ENCODE data around the gene CDKN1B. TPM values are rescaled to one million over a fixed set of nuclear protein-coding genes. Genes with fewer than 3 reads are reported as not detected.

The CDKN1B gene
- total RNA-seq, 2 experiments from 2014 or later: 135 to 136 TPM

GRCh38 chr12:12721814-12722434 is 4.8 kb downstream of the CDKN1B start:
- DNase-seq (no peak), ATAC-seq (ENCODE audit: low read depth) (no peak)
- no peaks in the 10 kb centered on the region for H3K27me3 Mint-ChIP-seq
- H3K27ac Mint-ChIP-seq: peak overlapping the region; percentile 98
- H3K9me3 Mint-ChIP-seq: no peaks in the 10 kb centered on the region
- H3K4me3 Mint-ChIP-seq: peak overlapping the region; percentile 96
- peaks cover 20% of the 10 kb centered on the region for H3K4me1 Mint-ChIP-seq
- POLR2A ChIA-PET: interaction anchor here (0.6 to 16.0 kb wide), 7 partner anchors 6 to 365 kb away, joined by 4 to 373 read pairs (median 8); partner anchors contain the start of genes BORCS5, CDKN1B and GPR19
- H3K36me3 Mint-ChIP-seq: peaks cover 64% of the 10 kb centered on the region

GRCh38 chr12:12722435-12723148 is 5.4 kb downstream of the CDKN1B start:
- H3K4me3 Mint-ChIP-seq: peak overlapping the region; percentile 96

GRCh38 chr12:12723149-12723680 is 6.0 kb downstream of the CDKN1B start:
- Mint-ChIP-seq H3K36me3 (peaks cover 63% of the 10 kb centered on the region), H3K9me3 (no peaks in the 10 kb centered on the region), H3K27me3 (no peaks in the 10 kb centered on the region), H3K27ac (peak overlapping the region; percentile 98), H3K4me1 (peaks cover 25% of the 10 kb centered on the region), H3K4me3 (peak overlapping the region; percentile 96)
- DNase-seq (no peak), ATAC-seq (ENCODE audit: low read depth) (no peak)
- POLR2A ChIA-PET: interaction anchor here (0.7 to 16.0 kb wide), 6 partner anchors 7 to 365 kb away, joined by 4 to 373 read pairs (median 163); partner anchors contain the start of genes BORCS5, CDKN1B and GPR19

More at GRCh38 chr12:12722435-12723148, 5.4 kb downstream of the CDKN1B start:
- H3K9me3 Mint-ChIP-seq: no peaks in the 10 kb centered on the region
- ATAC-seq (ENCODE audit: low read depth): no peak
- no peak for DNase-seq
- POLR2A ChIA-PET: interaction anchor here (0.6 to 16.0 kb wide), 8 partner anchors 6 to 365 kb away, joined by 4 to 373 read pairs (median 48); partner anchors contain the start of genes BORCS5, CDKN1B and GPR19
- peak overlapping the region; percentile 98 for H3K27ac Mint-ChIP-seq
- H3K4me1 Mint-ChIP-seq: peaks cover 20% of the 10 kb centered on the region
- H3K27me3 Mint-ChIP-seq: no peaks in the 10 kb centered on the region
- peaks cover 65% of the 10 kb centered on the region for H3K36me3 Mint-ChIP-seq

- peak overlapping the region; percentile 96 for H3K4me3 Mint-ChIP-seq
- ATAC-seq (ENCODE audit: low read depth): peak; percentile 1
- H3K4me1 Mint-ChIP-seq: peaks cover 30% of the 10 kb centered on the region
- peak; percentile 67 for DNase-seq
- H3K9me3 Mint-ChIP-seq: no peaks in the 10 kb centered on the region
- H3K27ac Mint-ChIP-seq: peak overlapping the region; percentile 98
- POLR2A ChIA-PET: interaction anchor here (0.5 to 16.0 kb wide), 10 partner anchors 8 to 366 kb away, joined by 3 to 373 read pairs (median 8); partner anchors contain the start of genes BORCS5, CDKN1B, DUSP16 and GPR19
- H3K27me3 Mint-ChIP-seq: no peaks in the 10 kb centered on the region
- peaks cover 63% of the 10 kb centered on the region for H3K36me3 Mint-ChIP-seq
Measured at GRCh38 chr12:12723681-12724420, 6.7 kb downstream of the CDKN1B start.

- Mint-ChIP-seq H3K27me3 (no peaks in the 10 kb centered on the region), H3K27ac (peak overlapping the region; percentile 94), H3K4me1 (peaks cover 28% of the 10 kb centered on the region), H3K36me3 (peaks cover 59% of the 10 kb centered on the region), H3K9me3 (no peaks in the 10 kb centered on the region), H3K4me3 (peak overlapping the region; percentile 85)
- ATAC-seq (ENCODE audit: low read depth) (no peak), DNase-seq (no peak)
- POLR2A ChIA-PET: interaction anchor here (0.5 to 16.0 kb wide), 15 partner anchors 8 to 1075 kb away, joined by 3 to 373 read pairs (median 6); partner anchors contain the start of genes BORCS5, CDKN1B, DUSP16 and ETV6
Measured at GRCh38 chr12:12724421-12725085, 7.4 kb downstream of the CDKN1B start.

- Mint-ChIP-seq H3K4me1 (peaks cover 34% of the 10 kb centered on the region), H3K36me3 (peaks cover 59% of the 10 kb centered on the region), H3K9me3 (no peaks in the 10 kb centered on the region), H3K27me3 (no peaks in the 10 kb centered on the region), H3K4me3 (peak overlapping the region; percentile 92), H3K27ac (peak overlapping the region; percentile 94)
- DNase-seq (peak; percentile 91), ATAC-seq (ENCODE audit: low read depth) (peak; percentile 63)
- POLR2A ChIA-PET: interaction anchor here (0.5 to 16.0 kb wide), 24 partner anchors 7 to 1076 kb away, joined by 3 to 373 read pairs (median 5); partner anchors contain the start of genes BORCS5, CDKN1B, ETV6 and GPR19
Measured at GRCh38 chr12:12725086-12725955, 8.2 kb downstream of the CDKN1B start.

GRCh38 chr12:12725956-12726554 is 8.9 kb downstream of the CDKN1B start:
- H3K4me1 Mint-ChIP-seq: peaks cover 29% of the 10 kb centered on the region
- H3K36me3 Mint-ChIP-seq: peaks cover 54% of the 10 kb centered on the region
- H3K27ac Mint-ChIP-seq: peak overlapping the region; percentile 94
- ATAC-seq (ENCODE audit: low read depth): no peak
- peak overlapping the region; percentile 92 for H3K4me3 Mint-ChIP-seq
- no peak for DNase-seq
- POLR2A ChIA-PET: interaction anchor here (0.5 to 16.0 kb wide), 22 partner anchors 10 to 1076 kb away, joined by 3 to 373 read pairs (median 5); partner anchors contain the start of genes BORCS5, CDKN1B, ETV6 and GPR19
- no peaks in the 10 kb centered on the region for H3K27me3 Mint-ChIP-seq
- H3K9me3 Mint-ChIP-seq: no peaks in the 10 kb centered on the region

- POLR2A ChIA-PET: interaction anchor here (0.6 to 16.0 kb wide), 6 partner anchors 10 to 369 kb away, joined by 3 to 373 read pairs (median 163); partner anchors contain the start of genes BORCS5, CDKN1B and GPR19
- Mint-ChIP-seq H3K27me3 (no peaks in the 10 kb centered on the region), H3K4me1 (peaks cover 25% of the 10 kb centered on the region), H3K27ac (peak overlapping the region; percentile 94), H3K9me3 (no peaks in the 10 kb centered on the region), H3K4me3 (peak overlapping the region; percentile 92), H3K36me3 (peaks cover 50% of the 10 kb centered on the region)
- DNase-seq: no peak
- no peak for ATAC-seq (ENCODE audit: low read depth)
Measured at GRCh38 chr12:12726555-12727093, 9.5 kb downstream of the CDKN1B start.

GRCh38 chr12:12731178-12731577 is 14.0 kb downstream of the CDKN1B start:
- H3K27me3 Mint-ChIP-seq: no peaks in the 10 kb centered on the region
- no peak overlapping the region for H3K27ac Mint-ChIP-seq
- peaks cover 42% of the 10 kb centered on the region for H3K4me1 Mint-ChIP-seq
- POLR2A ChIA-PET: no interaction called here
- DNase-seq (no peak), ATAC-seq (ENCODE audit: low read depth) (no peak)
- peaks cover 43% of the 10 kb centered on the region for H3K36me3 Mint-ChIP-seq
- no peaks in the 10 kb centered on the region for H3K9me3 Mint-ChIP-seq
- no peak overlapping the region for H3K4me3 Mint-ChIP-seq

GRCh38 chr12:12731785-12732184 is 14.6 kb downstream of the CDKN1B start:
- POLR2A ChIA-PET: interaction anchor here (2.0 kb wide), 1 partner anchor 8 kb away, joined by 9 read pairs; no protein-coding TSS in a partner anchor
- H3K4me3 Mint-ChIP-seq: no peak overlapping the region
- DNase-seq (no peak), ATAC-seq (ENCODE audit: low read depth) (no peak)
- H3K27ac Mint-ChIP-seq: no peak overlapping the region
- peaks cover 38% of the 10 kb centered on the region for H3K36me3 Mint-ChIP-seq
- no peaks in the 10 kb centered on the region for H3K9me3 Mint-ChIP-seq
- H3K4me1 Mint-ChIP-seq: peaks cover 46% of the 10 kb centered on the region
- H3K27me3 Mint-ChIP-seq: no peaks in the 10 kb centered on the region

GRCh38 chr12:12733118-12733517 is 15.9 kb downstream of the CDKN1B start:
- H3K4me3 Mint-ChIP-seq: no peak overlapping the region

More at GRCh38 chr12:12733118-12733517, 15.9 kb downstream of the CDKN1B start:
- H3K36me3 Mint-ChIP-seq: peaks cover 35% of the 10 kb centered on the region
- H3K27me3 Mint-ChIP-seq: no peaks in the 10 kb centered on the region
- H3K4me1 Mint-ChIP-seq: peaks cover 53% of the 10 kb centered on the region
- DNase-seq (no peak), ATAC-seq (ENCODE audit: low read depth) (no peak)
- no peaks in the 10 kb centered on the region for H3K9me3 Mint-ChIP-seq
- no peak overlapping the region for H3K27ac Mint-ChIP-seq
- POLR2A ChIA-PET: interaction anchor here (0.6 to 2.0 kb wide), 2 partner anchors 9 to 54 kb away, joined by 3 to 9 read pairs; no protein-coding TSS in a partner anchor

All from activated naive CD8-positive, alpha-beta T cell treated with anti-CD3 and anti-CD28 coated beads, Interleukin-2, amount 10 ng/mL, durations not matched to agents 7 days and 5 days (primary cell).